ENCODE data around the gene CRADD.
"Not testable (repeated sequence)": the region's sequence is repeated elsewhere in the genome, so short reads cannot be mapped to it uniquely, and the experiment has no call there.

The CRADD gene

DNA sequence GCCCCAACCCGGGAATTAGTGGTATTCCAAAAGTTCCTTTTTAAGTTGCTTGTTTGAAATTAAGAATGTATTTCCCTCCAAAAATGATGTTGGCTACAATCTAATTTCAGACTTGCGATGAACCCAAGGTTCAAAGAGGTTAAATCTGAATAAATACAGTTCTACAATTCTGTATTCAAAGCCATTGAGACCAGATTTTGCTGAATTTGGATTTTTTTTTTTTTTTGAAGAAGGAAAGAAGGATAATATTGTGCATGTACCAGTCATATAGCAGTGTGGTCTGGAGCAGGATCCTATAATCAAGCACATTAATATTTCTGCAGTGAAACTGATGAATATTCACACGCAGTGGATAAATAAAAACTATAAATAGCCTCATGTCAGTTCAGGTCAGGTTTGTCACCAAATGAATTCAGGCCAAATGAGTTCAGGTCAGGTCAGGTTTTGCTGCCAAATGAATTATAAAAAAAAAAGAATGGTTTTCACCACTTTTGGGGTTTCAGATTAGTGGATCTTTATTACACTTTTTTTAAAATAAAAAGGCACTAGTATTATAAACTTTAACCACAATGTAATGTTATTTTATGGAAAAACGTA lies 69.5 kb downstream of the CRADD start:
- peaks cover 12% of the 10 kb centered on the region for H3K4me1 ChIP-seq (ENCODE audit: control insufficient read depth, insufficient read depth, low read length)
- no peak overlapping the region for H3K27ac ChIP-seq (ENCODE audit: low read length)

DNA sequence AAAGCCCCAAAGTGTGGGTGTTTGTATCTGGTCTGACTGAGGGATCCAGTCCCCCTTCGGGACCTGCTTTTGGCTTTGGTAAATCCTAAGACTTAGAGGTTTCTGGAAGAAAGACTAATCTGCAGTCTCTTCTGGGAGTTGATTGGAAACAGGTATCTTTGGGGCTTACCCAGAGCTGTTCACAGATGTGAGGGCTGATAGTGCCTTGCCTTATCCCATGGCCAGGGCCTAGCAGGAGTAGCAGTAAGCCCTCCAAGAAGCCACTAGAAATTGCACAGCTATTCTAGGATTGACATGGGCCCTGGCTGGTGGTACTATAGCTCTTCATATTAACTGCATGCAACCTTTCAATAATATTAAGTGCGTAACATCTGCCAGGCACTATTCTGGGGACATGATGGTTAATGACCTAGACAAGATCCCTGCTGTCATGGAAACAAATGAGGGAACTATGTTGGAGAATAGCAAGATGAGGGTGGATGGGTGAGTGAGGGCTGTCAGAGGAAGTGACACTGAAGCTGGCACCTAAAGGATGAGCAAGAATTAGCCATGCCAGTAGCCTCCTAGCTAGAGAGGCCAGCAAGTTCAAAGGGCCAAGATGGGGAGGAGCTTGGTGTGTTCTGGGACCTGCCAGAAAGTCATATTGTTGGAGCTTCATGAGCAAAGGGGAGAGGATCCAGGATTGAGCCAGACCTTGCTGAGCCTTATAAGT lies 71.7 kb downstream of the CRADD start:
- H3K27me3 ChIP-seq (ENCODE audit: control insufficient read depth in 1 of 2, insufficient read depth in 2 of 2, low read length in 2 of 2) = no peaks in the 10 kb centered on the region
- H3K9ac ChIP-seq (ENCODE audit: low read length in 2 of 2) = no peak overlapping the region
- no peak overlapping the region for H3K4me3 ChIP-seq (ENCODE audit: low read length in 2 of 2)
- H3K9me3 ChIP-seq (ENCODE audit: control insufficient read depth in 2 of 2, low read length in 2 of 2) = no peaks in the 10 kb centered on the region
- H3K36me3 ChIP-seq (ENCODE audit: control insufficient read depth in 2 of 2, insufficient read depth in 2 of 2, low read length in 2 of 2) = no peaks in the 10 kb centered on the region
- peaks cover 9% of the 10 kb centered on the region for H3K4me1 ChIP-seq (ENCODE audit: control insufficient read depth, insufficient read depth, low read length)
- H3K27ac ChIP-seq (ENCODE audit: low read length) = peak overlapping the region; percentile 41

More for the DNA sequence above, 69.5 kb downstream of the CRADD start:
- H3K9me3 ChIP-seq (ENCODE audit: control insufficient read depth in 2 of 2, low read length in 2 of 2) = no peaks in the 10 kb centered on the region
- H3K9ac ChIP-seq (ENCODE audit: low read length in 2 of 2) = no peak overlapping the region
- H3K4me3 ChIP-seq (ENCODE audit: low read length in 2 of 2) = no peak overlapping the region
- H3K27me3 ChIP-seq (ENCODE audit: control insufficient read depth in 1 of 2, insufficient read depth in 2 of 2, low read length in 2 of 2) = no peaks in the 10 kb centered on the region
- H3K36me3 ChIP-seq (ENCODE audit: control insufficient read depth in 2 of 2, insufficient read depth in 2 of 2, low read length in 2 of 2) = no peaks in the 10 kb centered on the region

DNA sequence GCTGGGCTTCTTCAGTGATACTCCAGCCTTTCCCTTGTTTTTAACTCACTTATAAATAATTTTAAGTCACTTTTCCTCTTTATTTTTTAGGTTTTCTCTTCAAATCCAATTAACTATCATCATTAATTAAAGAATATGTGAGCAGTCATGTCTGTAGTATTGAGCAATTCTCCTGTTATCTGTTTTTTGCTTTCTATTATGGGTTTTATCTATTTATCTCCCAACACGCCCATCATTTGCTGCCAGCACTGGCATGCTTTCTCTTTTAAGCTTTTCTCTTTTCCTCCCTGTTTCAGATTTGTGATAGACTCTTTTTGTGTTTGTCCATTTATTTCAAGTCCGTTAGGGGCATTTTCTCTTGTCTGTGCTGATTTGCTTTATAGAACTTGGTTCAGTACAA lies 72.3 kb downstream of the CRADD start:
- H3K4me1 ChIP-seq (ENCODE audit: control insufficient read depth, insufficient read depth, low read length) = peaks cover 9% of the 10 kb centered on the region
- H3K36me3 ChIP-seq (ENCODE audit: control insufficient read depth in 2 of 2, insufficient read depth in 2 of 2, low read length in 2 of 2) = no peaks in the 10 kb centered on the region
- H3K9me3 ChIP-seq (ENCODE audit: control insufficient read depth in 2 of 2, low read length in 2 of 2) = no peaks in the 10 kb centered on the region
- no peak overlapping the region for H3K9ac ChIP-seq (ENCODE audit: low read length in 2 of 2)
- H3K4me3 ChIP-seq (ENCODE audit: low read length in 2 of 2) = no peak overlapping the region
- no peaks in the 10 kb centered on the region for H3K27me3 ChIP-seq (ENCODE audit: control insufficient read depth in 1 of 2, insufficient read depth in 2 of 2, low read length in 2 of 2)
- H3K27ac ChIP-seq (ENCODE audit: low read length) = no peak overlapping the region

DNA sequence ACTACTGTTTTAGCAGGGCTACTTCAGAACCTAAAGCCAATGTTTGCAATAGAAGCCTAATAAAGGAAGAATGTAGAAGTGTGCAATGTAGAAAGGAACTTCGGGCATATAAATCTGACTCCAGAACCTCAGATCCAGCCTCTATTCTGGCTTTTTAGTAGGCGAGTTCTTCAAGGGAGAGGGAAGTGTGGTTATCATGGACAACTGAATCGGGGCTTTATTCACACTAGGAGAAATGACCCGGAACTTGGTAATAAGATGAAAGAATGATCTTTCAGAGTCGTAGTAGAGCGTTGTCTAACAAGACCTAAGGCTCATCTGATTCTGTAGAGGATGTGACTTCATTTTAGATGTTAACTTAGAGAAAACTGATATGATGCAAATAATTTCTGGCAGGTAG lies 72.9 kb downstream of the CRADD start:
- H3K4me3 ChIP-seq (ENCODE audit: low read length in 2 of 2) = no peak overlapping the region
- H3K27ac ChIP-seq (ENCODE audit: low read length) = no peak overlapping the region
- H3K9me3 ChIP-seq (ENCODE audit: control insufficient read depth in 2 of 2, low read length in 2 of 2) = no peaks in the 10 kb centered on the region
- H3K27me3 ChIP-seq (ENCODE audit: control insufficient read depth in 1 of 2, insufficient read depth in 2 of 2, low read length in 2 of 2) = no peaks in the 10 kb centered on the region
- peaks cover 9% of the 10 kb centered on the region for H3K4me1 ChIP-seq (ENCODE audit: control insufficient read depth, insufficient read depth, low read length)
- H3K36me3 ChIP-seq (ENCODE audit: control insufficient read depth in 2 of 2, insufficient read depth in 2 of 2, low read length in 2 of 2) = no peaks in the 10 kb centered on the region
- no peak overlapping the region for H3K9ac ChIP-seq (ENCODE audit: low read length in 2 of 2)

DNA sequence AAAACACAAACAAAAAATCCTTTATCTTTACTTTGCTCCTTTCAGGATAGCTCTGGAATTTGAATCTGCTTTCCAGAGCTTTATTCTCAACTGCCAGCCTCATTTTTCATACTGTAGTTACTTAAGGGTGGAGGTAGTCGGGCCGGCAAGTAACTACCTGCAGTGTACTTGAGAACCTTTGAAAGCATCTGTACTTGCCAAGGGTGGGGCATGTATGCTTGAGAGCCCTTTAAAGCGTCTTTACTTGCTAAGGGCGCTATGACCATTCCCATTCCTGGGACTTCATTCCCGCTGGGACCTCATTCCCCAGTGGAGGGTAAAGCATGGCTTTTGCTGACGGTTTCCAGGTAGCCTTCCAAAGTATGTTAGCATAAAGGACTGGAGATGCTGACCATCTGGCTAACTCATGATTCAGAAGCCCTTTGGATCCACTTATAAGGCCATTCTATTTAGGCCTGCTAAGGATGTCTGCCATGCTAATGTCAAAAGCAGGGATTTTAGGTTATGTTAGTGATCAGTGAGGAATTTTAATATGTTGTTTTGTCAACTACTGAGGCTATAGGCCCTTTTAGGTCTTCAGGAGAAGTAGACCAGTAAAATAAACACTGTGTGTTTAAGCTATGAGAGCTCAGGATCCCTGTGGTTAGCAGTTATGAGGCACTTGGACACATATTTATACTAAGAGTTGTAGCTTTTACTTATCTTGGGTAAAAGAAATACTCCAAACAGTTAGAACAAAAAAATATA lies 74.9 kb downstream of the CRADD start:
- H3K36me3 ChIP-seq (ENCODE audit: control insufficient read depth in 2 of 2, insufficient read depth in 2 of 2, low read length in 2 of 2) = no peaks in the 10 kb centered on the region
- no peak overlapping the region for H3K4me3 ChIP-seq (ENCODE audit: low read length in 2 of 2)
- no peak overlapping the region for H3K9ac ChIP-seq (ENCODE audit: low read length in 2 of 2)
- H3K4me1 ChIP-seq (ENCODE audit: control insufficient read depth, insufficient read depth, low read length) = peaks cover 5% of the 10 kb centered on the region
- H3K9me3 ChIP-seq (ENCODE audit: control insufficient read depth in 2 of 2, low read length in 2 of 2) = no peaks in the 10 kb centered on the region
- no peak overlapping the region for H3K27ac ChIP-seq (ENCODE audit: low read length)
- H3K27me3 ChIP-seq (ENCODE audit: control insufficient read depth in 1 of 2, insufficient read depth in 2 of 2, low read length in 2 of 2) = no peaks in the 10 kb centered on the region

DNA sequence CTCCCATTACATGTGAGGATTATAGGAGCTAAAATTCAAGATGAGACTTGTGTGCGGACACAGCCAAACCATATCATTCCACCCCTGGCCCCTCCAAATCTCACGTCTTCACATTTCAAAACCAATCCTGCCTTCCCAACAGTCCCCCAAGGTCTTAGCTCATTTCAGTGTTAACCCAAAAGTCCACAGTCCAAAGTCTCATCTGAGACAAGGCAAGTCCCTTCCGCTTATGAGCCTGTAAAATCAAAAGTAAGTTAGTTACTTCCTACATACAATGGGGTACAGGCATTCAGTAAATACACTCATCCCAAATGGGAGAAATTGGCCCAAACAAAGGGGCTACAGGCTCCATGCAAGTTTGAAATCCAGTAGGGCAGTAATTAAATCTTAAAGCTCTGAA lies 76.1 kb downstream of the CRADD start:
- Histone ChIP-seq H3K27me3 (ENCODE audit: control insufficient read depth in 1 of 2, insufficient read depth in 2 of 2, low read length in 2 of 2) (no peaks in the 10 kb centered on the region), H3K4me1 (ENCODE audit: control insufficient read depth, insufficient read depth, low read length) (peaks cover 4% of the 10 kb centered on the region), H3K9me3 (ENCODE audit: control insufficient read depth in 2 of 2, low read length in 2 of 2) (no peaks in the 10 kb centered on the region), H3K9ac (ENCODE audit: low read length in 2 of 2) (no peak overlapping the region), H3K36me3 (ENCODE audit: control insufficient read depth in 2 of 2, insufficient read depth in 2 of 2, low read length in 2 of 2) (no peaks in the 10 kb centered on the region), H3K27ac (ENCODE audit: low read length) (no peak overlapping the region), H3K4me3 (ENCODE audit: low read length in 2 of 2) (no peak overlapping the region)

DNA sequence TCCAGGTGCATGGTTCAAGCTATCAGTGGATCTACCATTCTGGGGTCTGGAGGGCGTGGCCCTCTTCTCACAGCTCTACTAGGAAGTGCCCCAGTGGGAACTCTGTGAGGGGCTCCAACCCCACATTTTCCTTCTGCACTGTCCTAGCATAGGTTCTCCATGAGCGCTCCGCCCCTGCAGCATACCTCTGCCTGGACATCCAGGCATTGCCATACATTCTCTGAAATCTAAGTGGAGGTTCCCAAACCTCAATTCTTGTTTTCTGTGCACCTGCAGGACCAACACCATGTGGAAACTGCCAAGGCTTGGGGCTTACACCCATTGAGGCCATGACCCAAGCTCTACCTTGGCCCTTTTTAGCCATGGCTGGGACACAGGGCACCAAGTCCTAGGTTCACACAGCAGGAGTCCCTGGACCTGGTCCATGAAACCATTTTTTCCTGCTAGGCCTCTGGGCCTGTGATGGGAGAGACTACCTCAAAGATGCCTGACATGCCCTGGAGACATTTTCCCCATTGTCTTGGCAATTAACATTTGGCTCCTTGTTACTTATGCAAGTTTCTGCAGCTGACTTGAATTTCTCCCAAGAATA lies 76.8 kb downstream of the CRADD start:
- Histone ChIP-seq H3K9me3 (ENCODE audit: control insufficient read depth in 2 of 2, low read length in 2 of 2) (no peaks in the 10 kb centered on the region), H3K9ac (ENCODE audit: low read length in 2 of 2) (no peak overlapping the region), H3K4me1 (ENCODE audit: control insufficient read depth, insufficient read depth, low read length) (peaks cover 6% of the 10 kb centered on the region), H3K36me3 (ENCODE audit: control insufficient read depth in 2 of 2, insufficient read depth in 2 of 2, low read length in 2 of 2) (no peaks in the 10 kb centered on the region), H3K27me3 (ENCODE audit: control insufficient read depth in 1 of 2, insufficient read depth in 2 of 2, low read length in 2 of 2) (no peaks in the 10 kb centered on the region), H3K27ac (ENCODE audit: low read length) (no peak overlapping the region), H3K4me3 (ENCODE audit: low read length in 2 of 2) (no peak overlapping the region)

DNA sequence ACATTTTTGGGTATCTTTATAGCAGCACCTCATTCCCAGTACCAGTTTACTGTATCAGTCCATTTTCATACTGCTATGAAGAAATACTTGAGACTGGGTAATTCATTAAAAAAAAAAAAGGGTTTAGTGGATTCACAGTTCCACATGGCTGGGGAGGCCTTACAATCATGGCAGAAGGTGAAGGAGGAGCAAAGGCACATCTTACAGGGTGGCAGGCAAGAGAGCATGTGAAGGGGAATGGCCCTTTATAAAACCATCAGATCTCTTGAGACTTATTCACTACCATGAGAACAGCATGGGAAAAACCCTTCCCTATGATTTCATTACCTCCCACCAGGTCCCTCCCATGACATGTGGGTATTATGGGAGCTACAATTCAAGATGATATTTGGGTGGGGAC lies 77.7 kb downstream of the CRADD start:
- not testable (repeated sequence) for H3K9ac ChIP-seq (ENCODE audit: low read length in 2 of 2); H3K9me3 ChIP-seq (ENCODE audit: control insufficient read depth in 2 of 2, low read length in 2 of 2)

DNA sequence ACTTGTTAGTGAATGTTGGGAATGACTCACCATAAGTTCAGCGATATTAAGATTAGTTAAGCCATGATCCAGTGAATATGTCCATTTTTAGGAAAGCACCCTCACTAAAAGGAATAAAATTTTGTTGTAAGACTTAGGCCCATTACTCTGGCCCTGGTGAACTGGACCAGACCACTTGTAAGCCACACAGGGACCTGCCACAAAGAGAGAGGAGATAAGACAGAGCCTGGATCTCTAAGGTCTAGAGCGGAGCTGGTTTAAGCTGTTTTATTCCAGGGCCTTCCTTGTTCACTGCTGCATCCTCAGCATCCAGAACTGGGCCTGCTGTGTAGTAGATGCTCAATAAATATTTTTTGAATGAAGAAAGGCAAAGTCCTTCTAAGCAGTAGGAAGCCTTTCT lies 79.1 kb downstream of the CRADD start:
- no peaks in the 10 kb centered on the region for H3K27me3 ChIP-seq (ENCODE audit: control insufficient read depth in 1 of 2, insufficient read depth in 2 of 2, low read length in 2 of 2)
- H3K9ac ChIP-seq (ENCODE audit: low read length in 2 of 2) = no peak overlapping the region
- no peak overlapping the region for H3K4me3 ChIP-seq (ENCODE audit: low read length in 2 of 2)
- H3K4me1 ChIP-seq (ENCODE audit: control insufficient read depth, insufficient read depth, low read length) = peaks cover 7% of the 10 kb centered on the region
- no peak overlapping the region for H3K27ac ChIP-seq (ENCODE audit: low read length)
- no peaks in the 10 kb centered on the region for H3K36me3 ChIP-seq (ENCODE audit: control insufficient read depth in 2 of 2, insufficient read depth in 2 of 2, low read length in 2 of 2)
- H3K9me3 ChIP-seq (ENCODE audit: control insufficient read depth in 2 of 2, low read length in 2 of 2) = no peaks in the 10 kb centered on the region

More for the DNA sequence above, 77.7 kb downstream of the CRADD start:
- not testable (repeated sequence) for H3K27ac ChIP-seq (ENCODE audit: low read length); H3K4me1 ChIP-seq (ENCODE audit: control insufficient read depth, insufficient read depth, low read length); H3K4me3 ChIP-seq (ENCODE audit: low read length in 2 of 2); H3K36me3 ChIP-seq (ENCODE audit: control insufficient read depth in 2 of 2, insufficient read depth in 2 of 2, low read length in 2 of 2); H3K27me3 ChIP-seq (ENCODE audit: control insufficient read depth in 1 of 2, insufficient read depth in 2 of 2, low read length in 2 of 2)

DNA sequence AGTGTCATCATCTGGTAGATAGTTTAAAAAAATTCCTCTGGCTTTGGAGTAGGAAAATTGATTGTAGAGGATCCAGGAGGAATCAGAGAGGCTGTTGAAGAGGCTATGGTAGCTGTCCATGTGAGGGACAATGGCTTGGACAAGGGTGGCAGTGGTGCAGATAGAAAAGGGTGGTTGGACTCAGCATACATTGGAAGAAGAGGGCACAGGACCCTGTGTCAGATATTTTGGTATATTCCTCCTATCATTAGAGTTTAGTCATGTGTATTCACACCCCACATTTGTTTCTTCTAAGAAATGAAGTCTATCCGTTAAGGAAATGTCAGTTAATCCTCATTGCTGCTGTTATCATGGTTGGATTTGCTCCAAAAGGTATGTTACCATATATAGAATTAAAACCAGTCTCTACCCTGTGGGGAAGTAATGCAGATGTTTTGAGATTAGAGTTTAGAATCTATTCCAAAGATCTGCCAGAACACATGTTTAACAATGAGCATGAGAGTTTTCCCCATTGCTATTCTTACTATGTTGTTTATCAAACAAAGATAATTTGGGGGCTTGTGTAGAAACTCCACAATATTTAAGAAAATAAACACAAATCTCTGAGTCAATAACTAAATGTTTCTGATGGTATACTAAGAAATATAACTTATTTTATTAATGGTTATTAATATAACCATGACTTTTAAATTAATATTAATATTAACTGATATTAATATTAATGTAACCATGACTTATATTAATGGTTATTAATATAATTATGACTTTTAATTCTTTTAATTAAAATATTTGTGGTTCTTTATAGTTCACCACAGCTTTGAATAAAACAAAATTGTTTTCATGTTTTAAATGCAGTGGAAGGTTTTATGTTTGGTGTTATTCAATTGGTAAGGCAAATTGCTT lies 80.9 kb downstream of the CRADD start:
- Histone ChIP-seq H3K9me3 (ENCODE audit: control insufficient read depth in 2 of 2, low read length in 2 of 2) (no peaks in the 10 kb centered on the region), H3K4me3 (ENCODE audit: low read length in 2 of 2) (no peak overlapping the region), H3K27me3 (ENCODE audit: control insufficient read depth in 1 of 2, insufficient read depth in 2 of 2, low read length in 2 of 2) (no peaks in the 10 kb centered on the region), H3K36me3 (ENCODE audit: control insufficient read depth in 2 of 2, insufficient read depth in 2 of 2, low read length in 2 of 2) (no peaks in the 10 kb centered on the region), H3K4me1 (ENCODE audit: control insufficient read depth, insufficient read depth, low read length) (peaks cover 7% of the 10 kb centered on the region), H3K27ac (ENCODE audit: low read length) (no peak overlapping the region), H3K9ac (ENCODE audit: low read length in 2 of 2) (no peak overlapping the region)
